ENCODE measurements around the gene GTF2A1L.
"Not testable (repeated sequence)": the region's sequence is repeated elsewhere in the genome, so short reads cannot be mapped to it uniquely, and the experiment has no call there.

Gene GTF2A1L

DNA sequence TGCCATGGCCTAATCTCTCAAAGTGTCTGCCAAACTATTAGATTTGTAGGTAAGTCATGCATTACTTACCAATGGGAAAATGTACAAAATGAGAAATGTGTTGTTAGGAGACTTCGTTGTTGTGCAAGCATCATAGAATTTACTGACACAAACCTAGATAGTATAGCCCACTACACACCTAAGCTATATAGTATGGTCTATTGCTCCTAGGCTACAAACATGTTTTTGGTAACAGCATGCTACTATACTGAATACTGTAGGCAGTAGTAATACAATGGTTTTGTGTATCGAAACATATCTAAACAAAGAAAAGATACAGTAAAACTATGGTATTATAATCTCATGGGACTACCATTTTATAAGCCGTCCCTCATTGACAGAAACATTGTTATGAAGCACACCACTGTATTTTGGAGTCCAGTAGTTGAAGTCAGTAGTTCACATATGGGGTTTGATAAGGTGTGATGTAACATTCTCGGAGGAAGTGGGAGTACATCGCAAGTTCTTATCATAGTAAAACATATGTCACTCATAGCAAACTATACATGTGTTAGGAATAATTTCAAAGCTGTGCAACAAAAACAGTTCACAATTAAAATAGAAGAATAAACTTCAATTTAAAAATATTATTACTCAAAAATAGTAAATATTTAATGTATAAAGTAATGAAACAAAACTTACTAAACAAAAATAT is 12.0 kb upstream of the GTF2A1L start:
- no peak for DNase-seq (ENCODE audit: extremely low spot score, insufficient read length, low read depth)
- FAIRE-seq = no peak

DNA sequence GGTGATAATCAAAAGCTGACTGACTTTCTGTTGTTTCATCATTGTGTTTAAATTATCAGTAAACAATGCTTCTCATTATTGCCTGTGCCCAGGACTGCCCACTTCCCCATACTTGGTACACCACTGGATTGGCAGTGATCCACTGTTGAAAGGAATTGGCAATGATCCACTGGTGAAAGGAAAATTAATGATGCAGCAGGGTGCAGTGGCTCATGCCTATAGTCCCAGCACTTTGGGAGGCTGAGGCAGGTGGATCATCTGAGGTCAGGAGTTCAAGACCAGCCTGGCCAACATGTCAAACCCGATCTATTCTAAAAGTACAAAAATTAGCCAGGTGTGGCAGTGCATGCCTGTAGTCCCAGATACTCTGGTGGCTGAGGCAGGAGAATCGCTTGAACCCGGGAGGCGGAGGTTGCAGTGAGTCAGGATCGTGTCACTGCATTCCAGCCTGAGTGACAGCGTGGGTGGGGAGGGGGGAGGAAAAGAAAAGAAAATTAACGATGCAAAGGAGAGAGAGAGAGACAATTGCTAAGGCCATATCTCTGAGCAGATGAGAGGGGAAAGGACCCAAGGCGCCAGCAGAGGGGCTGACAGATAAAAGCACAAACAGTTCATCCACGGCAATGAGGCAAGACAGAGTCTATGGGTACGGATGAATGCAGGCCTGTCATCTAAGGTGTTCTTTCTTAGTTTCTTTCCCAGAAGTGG is 10.2 kb upstream of the GTF2A1L start:
- FAIRE-seq = no peak
- no peak for DNase-seq (ENCODE audit: extremely low spot score, insufficient read length, low read depth)

DNA sequence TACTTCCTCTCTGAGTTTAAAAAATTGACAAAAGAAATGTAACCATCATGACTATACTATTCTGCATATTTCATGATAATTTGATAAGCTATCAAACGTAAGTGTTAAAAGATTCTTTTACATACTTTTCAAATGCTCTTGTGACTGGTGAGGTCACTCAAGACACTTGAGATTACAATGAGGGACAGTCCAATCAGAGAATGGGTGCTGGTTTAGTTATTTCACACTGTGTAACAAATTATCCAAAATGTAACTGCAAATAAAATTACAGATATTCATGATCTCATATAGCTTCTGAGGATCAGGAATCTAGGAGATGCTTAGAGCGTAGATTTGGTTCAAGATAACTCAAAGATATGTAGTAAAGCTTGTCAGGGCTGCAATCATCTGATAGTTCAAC is 4.4 kb upstream of the GTF2A1L start:
- no peak for FAIRE-seq

DNA sequence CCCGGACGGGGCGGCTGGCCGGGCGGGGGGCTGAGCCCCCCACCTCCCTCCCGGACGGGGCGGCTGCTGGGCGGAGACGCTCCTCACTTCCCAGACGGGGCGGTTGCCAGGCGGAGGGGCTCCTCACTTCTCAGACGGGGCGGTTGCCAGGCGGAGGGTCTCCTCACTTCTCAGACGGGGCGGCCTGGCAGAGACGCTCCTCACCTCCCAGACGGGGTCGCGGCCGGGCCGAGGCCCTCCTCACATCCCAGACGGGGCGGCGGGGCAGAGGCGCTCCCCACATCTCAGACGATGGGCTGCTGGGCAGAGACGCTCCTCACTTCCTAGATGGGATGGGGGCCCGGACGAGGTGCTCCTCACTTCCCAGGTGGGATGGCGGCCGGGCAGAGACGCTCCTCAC is 3.1 kb upstream of the GTF2A1L start:
- not testable (repeated sequence) for FAIRE-seq; DNase-seq (ENCODE audit: extremely low spot score, insufficient read length, low read depth)

More for the DNA sequence above, 4.4 kb upstream of the GTF2A1L start:
- DNase-seq (ENCODE audit: extremely low spot score, insufficient read length, low read depth) = no peak

DNA sequence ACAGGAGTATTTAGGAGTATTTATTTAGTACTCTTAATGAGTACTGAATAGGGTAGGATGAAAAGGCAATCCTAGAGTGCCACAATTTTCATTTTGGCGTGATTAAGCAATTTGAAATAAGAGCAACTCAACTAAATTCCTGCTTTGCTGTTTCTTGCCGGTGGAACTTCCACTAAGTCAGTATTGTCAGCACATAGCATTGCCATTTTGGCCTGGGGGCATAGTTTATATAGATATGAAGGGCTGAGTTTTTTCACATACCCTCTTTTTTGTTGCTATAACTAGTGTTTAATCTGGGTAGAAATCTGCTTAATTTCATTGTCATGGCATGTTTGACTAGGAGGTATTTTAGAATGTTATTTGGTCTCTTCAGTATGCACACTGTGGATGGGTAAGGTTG is 1.9 kb downstream of the GTF2A1L start:
- no peak for DNase-seq (ENCODE audit: extremely low spot score, insufficient read length, low read depth)
- FAIRE-seq = no peak

DNA sequence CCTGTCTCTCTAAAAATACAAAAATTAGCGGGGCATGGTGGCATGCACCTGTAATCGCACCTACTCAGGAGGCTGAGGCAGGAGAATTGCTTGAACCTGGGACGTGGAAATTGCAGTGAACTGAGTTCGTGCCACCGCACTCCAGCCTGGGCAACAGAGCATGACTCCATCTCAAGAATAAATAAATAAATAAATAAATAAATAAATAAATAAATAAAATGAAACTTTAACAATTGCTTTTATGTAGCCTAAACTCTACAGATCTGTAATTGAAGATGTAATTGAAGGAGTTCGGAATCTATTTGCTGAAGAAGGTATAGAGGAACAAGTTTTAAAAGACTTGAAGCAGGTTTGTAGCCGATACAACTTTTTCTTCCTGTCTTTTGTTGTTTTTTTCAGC is 2.9 kb downstream of the GTF2A1L start:
- DNase-seq (ENCODE audit: extremely low spot score, insufficient read length, low read depth) (no peak), FAIRE-seq (no peak)

DNA sequence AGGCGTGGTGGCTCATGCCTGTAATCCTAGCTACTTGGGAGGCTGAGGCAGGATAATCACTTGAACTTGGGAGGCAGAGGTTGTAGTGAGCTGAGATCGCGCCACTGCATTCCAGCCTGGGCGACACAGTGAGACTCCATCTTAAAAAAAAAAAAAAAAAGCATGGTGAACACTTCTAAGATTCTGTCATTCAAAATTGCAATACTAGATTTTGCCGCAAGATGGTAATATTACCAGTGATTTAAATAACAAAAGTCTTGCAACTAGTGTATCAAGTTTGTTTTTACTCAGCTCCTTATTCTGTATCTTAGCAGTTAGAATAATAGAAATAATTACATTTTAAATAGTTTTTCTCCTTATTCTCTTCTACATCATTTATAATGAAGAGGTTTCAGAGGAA is 5.0 kb downstream of the GTF2A1L start:
- not testable (repeated sequence) for DNase-seq (ENCODE audit: extremely low spot score, insufficient read length, low read depth); FAIRE-seq

DNA sequence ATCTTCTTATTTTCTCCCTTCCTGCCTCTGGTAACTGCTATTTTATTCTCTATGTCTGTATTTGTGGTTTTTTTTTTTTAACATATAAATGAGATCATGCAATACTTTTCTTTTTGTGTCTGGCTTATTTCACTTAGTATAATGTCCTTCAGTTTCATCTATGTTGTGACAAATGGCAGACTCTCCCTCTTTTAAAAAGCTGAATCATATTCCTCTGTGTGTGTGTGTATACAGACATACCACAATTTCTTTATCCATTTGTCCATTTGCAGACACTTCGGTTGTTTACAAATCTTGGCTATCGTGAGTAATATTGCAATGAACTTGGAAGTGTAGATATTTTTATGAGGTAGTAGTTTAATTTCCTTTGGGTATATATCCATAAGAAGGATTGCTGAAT is 7.0 kb downstream of the GTF2A1L start:
- no peak for DNase-seq (ENCODE audit: extremely low spot score, insufficient read length, low read depth)
- FAIRE-seq = no peak

DNA sequence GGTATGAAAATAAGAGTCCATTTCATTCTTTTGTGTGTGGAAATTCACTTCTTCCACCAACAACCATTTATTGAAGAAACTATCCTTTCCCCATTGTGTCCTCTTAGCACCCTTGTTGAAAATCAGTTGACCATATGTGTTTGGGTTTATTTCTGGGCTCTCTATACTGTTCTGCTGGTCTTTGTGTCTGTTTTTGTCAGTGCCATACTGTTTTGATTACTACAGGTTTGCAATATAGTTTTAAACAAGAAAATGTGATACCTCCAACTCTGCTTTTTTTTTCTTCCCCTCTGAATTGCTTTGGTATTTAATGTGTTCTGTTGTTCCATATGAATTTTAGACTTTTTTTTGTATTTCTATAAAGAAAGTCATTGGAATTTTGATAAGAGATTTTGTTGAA is 8.4 kb downstream of the GTF2A1L start:
- FAIRE-seq (no peak), DNase-seq (ENCODE audit: extremely low spot score, insufficient read length, low read depth) (no peak)

DNA sequence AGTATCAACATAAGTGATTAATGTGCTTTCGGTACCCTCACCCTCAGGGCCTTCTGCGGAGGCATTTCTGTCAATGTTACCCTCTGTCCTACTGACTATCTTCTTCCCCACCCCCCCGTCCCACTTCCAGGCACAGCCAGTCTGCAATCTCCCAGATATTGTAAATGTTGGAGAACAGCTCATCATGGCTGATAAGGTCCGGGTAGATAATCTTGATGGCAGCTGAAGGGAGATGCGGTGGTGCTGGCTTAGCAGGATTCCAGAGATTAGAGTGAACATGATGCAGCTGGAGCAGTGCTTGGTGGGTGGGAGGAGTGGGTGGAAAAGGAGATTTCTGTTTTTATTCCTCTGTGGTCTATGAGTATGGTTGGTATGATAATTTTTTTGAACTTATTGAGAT is 15.5 kb downstream of the GTF2A1L start:
- DNase-seq (ENCODE audit: extremely low spot score, insufficient read length, low read depth) (no peak), FAIRE-seq (no peak)

DNA sequence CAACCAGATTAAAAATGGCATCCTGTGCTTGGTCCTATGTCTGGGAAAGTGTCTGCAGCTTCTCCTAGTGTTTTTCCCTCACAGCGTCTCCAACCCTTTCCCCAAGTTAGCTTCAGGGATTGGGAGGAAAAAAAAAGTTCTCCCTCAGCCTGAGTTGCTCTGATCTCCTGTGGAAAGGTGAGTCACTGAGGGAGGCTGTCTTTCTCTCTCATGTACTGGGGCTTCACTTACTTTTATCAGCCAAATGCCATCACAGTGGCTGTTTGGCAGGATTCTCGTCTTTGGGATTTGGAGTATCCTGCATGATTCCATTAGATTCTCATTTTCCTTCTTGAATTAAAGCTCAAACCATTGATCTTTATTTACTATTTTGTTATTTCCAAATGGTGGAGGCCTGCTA is 18.1 kb downstream of the GTF2A1L start:
- FAIRE-seq (no peak), DNase-seq (ENCODE audit: extremely low spot score, insufficient read length, low read depth) (no peak)

DNA sequence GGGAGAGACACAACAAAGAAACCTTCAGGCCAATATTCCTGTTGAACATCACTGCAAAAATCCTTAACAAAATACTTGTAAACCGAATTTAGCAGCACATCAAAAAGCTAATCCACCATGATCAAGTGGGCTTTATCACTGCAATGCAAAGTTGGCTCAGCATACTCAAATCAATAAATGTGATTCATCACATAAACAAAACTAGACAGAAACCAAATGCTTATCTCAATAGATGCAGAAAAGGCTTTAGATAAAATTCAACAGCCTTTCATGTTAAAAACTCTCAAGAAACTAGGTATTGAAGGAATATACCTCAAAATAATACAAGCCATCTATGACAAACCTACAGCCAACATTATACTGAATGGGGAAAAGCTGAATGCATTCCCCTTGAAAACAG is 20.6 kb downstream of the GTF2A1L start:
- DNase-seq (ENCODE audit: extremely low spot score, insufficient read length, low read depth) = no peak
- no peak for FAIRE-seq

DNA sequence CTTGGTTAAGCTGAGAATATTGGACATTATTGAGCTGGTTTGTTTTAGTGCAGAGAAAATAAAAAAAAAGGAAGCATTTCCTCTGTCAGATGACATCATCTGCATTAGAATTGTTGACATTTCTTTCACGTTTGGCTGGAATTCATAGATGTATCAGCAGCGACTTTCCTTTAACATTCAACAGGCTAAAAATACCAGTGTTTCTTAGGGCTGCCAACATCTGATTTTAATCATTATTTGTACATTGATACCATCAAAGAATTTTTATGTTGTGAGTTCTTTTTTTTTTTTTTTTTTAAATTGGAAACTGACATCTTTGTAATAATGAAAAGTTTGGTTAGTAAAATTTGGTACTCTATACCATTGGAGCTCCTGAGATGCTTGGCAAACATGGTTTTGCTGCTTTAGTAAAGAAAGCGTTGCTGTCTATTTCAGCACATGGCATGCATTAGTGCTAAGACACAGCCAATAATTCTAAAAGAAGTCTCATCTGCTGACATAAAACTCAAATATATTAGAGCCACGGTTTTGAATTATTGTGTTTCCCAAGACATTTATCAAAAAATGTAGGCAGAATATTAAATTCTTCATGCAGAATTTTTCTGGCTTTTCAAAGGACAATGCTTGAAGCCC is 33.6 kb downstream of the GTF2A1L start:
- FAIRE-seq (no peak), DNase-seq (ENCODE audit: extremely low spot score, insufficient read length, low read depth) (no peak)

DNA sequence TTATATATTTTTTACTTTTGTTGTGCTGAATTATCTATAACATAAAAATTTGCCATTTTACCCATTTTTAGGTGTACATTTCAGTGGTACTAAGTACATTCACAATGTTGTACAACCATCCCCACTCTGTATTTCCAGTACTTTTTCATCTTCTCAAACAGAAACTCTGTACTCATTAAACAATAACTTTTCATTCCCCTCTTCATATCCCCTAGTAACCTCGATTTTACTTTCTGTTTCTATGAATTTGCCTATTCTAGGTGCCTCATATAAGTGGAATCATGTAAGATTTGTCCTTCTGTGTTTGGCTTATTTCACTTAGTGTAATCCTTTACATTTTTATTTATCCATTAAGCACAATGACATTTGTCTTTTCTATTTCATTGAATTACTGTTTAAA is 51.3 kb downstream of the GTF2A1L start:
- FAIRE-seq (peak; percentile 62), DNase-seq (ENCODE audit: extremely low spot score, insufficient read length, low read depth) (no peak)

DNA sequence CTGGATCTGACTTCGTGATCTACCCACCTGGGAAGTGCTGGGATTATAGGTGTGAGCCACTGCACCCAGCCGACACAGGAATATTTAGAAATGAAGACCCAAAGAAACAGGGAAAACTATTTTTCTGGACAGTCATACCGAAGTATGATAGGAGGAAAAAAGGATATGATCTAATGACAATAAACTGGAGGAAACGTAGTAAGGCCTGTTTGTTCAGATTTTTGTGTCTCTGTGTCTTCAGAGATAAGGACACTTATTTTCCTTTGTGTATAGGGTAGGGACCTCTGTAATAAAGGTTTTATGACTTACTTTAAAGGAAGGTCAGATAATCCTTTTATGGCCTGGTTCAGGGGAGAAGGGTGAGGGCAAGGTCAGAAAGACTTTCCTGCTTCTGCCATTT is 55.9 kb downstream of the GTF2A1L start:
- DNase-seq (ENCODE audit: extremely low spot score, insufficient read length, low read depth) = no peak
- no peak for FAIRE-seq

DNA sequence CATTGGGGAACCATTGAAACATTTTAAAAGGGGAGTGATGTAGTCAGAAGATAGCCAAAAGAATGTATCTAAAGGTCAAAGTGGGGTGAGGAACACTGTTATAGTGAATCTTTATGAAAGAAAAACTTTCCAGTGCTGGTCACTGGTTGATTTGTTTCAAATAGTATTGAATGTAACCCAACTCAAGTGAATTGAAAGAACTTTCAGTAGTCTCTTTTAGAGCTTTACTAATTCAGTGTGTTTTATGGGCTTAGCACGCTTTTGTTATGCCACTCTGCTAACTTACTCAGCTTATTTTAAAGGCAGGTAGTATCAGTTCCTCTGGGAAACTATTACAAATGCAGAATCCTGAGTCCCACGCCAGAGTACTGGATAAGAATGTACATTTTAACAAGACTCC is 57.3 kb downstream of the GTF2A1L start:
- DNase-seq (ENCODE audit: extremely low spot score, insufficient read length, low read depth) (no peak), FAIRE-seq (no peak)

DNA sequence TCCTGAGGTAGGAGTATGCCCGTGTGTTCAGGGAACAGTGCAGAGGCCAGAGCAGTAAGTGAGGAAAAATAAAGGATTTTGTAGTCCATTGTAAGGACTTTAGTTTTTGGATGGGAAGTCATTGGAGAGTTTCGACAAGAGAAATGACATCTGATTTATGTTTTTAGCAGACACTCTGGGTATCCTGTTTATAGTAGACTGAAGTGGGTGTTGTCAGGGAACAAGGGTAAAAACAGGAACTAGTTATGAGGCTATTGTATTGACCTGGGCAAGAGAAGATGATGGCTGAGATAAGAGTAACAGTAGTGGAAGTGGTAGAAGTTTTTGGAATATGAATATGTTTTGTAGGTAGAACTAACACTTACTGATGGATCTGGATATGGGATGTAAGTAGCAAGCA is 59.8 kb downstream of the GTF2A1L start:
- FAIRE-seq (no peak), DNase-seq (ENCODE audit: extremely low spot score, insufficient read length, low read depth) (no peak)

DNA sequence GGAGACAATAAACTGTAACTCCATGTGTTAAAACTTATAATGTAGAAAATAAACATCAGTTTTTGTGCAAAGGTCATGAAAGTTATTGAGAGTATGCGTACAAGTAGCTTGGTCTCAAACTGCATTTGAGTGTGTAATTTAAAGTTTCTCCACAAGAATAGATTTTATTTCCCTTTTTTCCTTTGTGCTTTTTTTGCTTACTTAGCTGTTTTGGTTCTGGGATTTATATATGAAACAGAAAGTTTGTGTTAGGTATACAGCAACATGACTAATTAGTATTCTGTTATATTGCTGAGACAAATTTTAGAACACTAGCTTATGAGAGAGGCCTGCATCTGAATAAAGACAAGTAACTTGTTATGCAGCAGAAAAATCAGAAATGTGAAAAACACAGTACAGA is 67.5 kb downstream of the GTF2A1L start:
- FAIRE-seq = no peak
- DNase-seq (ENCODE audit: extremely low spot score, insufficient read length, low read depth) = no peak

DNA sequence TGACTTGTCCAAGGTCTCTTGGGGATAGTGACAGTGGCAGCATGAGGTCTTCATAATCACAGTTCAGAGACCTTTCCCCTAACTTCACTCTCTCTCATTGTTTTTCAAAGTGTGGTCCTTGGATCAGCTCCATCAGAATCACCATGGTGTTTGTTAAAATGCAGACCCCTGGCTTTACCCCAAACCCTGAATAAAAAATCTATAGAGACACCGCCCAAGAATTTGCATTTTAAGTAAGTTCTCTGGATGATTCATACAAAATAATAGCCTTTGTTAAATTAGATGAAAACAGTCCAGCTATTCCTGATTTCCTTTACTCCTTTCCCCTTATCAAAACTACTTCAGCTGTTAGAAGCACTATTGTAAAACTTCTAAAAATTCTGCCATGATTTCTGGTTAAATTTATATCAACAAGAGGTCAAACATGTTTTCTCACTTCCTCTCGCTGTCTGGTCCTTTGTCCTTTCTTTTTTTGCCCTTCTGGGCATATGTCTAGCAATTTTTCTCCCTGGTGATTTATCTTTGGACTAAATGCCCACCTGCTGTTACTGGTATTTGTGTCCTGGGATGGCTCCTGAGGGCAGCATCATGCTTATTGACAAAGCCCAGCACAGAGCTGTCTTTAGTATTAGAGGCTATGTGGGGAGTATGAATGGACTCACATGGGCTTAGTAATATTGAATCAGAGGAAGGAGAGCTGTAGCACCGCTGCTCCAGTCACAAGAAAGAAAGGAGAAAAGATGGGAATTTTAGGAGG is 74.5 kb downstream of the GTF2A1L start:
- FAIRE-seq (no peak), DNase-seq (ENCODE audit: extremely low spot score, insufficient read length, low read depth) (no peak)

DNA sequence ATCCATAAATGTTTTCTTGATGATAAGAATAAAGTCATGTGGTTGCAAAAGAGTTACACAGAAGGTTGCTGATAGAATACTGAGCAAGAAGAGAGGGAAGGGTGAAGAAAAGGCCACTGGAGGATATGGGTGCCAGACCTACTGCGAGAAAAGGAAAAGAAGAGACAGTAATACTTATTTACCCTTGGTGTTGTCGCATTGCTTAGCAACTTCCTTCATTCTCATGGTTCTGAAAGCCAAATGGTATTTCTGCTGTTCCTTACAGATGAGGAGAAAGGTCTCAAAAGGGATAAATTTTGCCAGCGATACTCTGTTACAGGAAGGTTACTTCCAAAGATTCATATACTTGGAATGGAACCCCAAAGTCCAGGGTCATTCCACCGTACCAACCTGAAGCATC is 75.4 kb downstream of the GTF2A1L start:
- DNase-seq (ENCODE audit: extremely low spot score, insufficient read length, low read depth) = no peak

DNA sequence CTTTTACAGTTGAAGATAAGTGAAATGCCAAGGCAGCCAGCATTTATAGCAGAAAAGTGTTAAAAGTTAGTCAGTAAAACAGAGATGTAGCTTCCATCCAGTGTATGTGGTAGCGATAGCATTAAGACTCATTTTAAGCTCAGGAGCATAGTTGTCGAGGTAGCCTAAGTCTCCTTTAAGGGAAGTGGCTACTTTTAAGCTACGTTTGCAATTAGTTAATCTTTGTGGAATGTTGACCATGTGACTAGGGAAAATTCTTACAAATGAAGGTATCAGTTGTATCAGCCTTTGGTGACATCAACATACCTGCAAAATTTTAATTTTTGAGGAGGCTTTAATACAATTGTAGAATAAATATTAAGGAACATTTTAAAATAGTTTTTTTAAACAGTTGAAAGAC is 76.0 kb downstream of the GTF2A1L start:
- FAIRE-seq = no peak
- no peak for DNase-seq (ENCODE audit: extremely low spot score, insufficient read length, low read depth)

More for the DNA sequence above, 75.4 kb downstream of the GTF2A1L start:
- no peak for FAIRE-seq
